Adipose tissue (tissue), 3 donors: ENCODE results near the gene CLIP2. TPM values are rescaled to one million over a fixed set of nuclear protein-coding genes. Genes with fewer than 3 reads are reported as not detected.
"Not testable (repeated sequence)": the region's sequence is repeated elsewhere in the genome, so short reads cannot be mapped to it uniquely, and the experiment has no call there.

Source experiments
- H3K27ac ChIP-seq: one replicate; pipeline ENCODE4 v1.5.1; 2013; ENCODE audit warnings: low read depth, low read length
- WGBS, 3 donors: extraction: QIAGEN DNeasy Blood & Tissue Kit; methylation state at CpG; one replicate each; pipeline ENCODE4 v1.1.7; 2013; 5-methylcytosine and 5-hydroxymethylcytosine counted together
- polyA plus RNA-seq, 3 donors: library from polyadenylated mRNA; stranded (reverse); fragments of 200-250 nt; gene quantifications; one replicate each; pipeline ENCODE4 v1.2.3, GENCODE V29; 2013
- donor health status: healthy with polysubstance abuse.
- donor health status: Bipolar disorder and iron deficiency.
- donor health status: healthy.

The CLIP2 gene
- polyA plus RNA-seq, 3 donors, result 7.5 to 15.6 (median 9.4) TPM

DNA sequence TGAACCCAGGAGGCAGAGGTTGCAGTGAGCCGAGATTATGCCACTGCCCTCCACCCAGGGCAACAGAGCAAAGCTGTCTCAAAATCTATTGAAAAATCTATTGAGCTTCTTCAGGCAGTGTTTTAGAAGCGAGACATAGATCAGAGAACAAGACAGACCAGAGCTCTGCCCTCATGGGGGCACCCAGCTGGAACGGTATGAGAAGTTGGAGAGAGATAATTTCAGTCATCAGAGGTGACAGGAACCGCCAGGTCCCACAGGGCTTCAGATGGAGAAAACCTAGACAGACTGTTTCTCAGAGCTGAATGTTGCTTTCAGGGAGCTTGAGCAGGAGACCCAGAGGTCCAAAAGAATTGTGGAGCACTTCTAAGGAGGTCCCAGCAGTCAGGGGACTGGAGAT lies 150.3 kb downstream of the CLIP2 start:
- no peak overlapping the region for H3K27ac ChIP-seq
- WGBS, 3 donors, result 93 to 97% (median 94%) methylated on average over 4 of the region's 4 CpGs

GRCh38 chr7:74440143-74440542 lies 150.9 kb downstream of the CLIP2 start:
- WGBS, 3 donors, result 95 to 100% (median 96%) methylated on average over 3 of the region's 3 CpGs
- not testable (repeated sequence) for H3K27ac ChIP-seq

DNA sequence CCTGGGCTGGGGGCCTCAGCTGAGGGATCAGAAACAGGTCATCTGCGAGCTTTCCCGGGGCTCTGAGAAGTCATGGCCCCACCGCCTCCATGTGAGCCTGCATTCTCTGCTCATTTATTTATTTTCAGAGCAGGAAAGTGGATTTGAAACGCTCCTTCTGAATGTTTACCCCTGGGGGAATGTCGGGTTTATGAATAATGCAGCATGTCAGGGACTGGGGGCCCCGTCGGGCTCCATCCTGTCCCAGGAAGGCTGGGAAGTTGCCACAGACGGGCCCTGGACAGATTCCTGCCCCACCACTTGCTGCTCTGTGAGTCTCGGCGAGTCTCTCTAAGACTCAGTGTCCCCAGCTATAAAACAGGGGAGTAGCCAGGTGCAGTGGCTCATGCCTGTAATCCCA lies 152.6 kb downstream of the CLIP2 start:
- 67% methylated on average over 10 of the region's 10 CpGs for WGBS, 3 donors
- H3K27ac ChIP-seq, result no peak overlapping the region

GRCh38 chr7:74443543-74444247 lies 154.5 kb downstream of the CLIP2 start:
- H3K27ac ChIP-seq, result no peak overlapping the region
- 50 to 69% (median 66%) methylated on average over 21 of the region's 21 CpGs for WGBS, 3 donors

GRCh38 chr7:74449144-74449543 lies 159.9 kb downstream of the CLIP2 start:
- no peak overlapping the region for H3K27ac ChIP-seq
- 82 to 96% (median 86%) methylated on average over 4 of the region's 4 CpGs for WGBS, 3 donors

DNA sequence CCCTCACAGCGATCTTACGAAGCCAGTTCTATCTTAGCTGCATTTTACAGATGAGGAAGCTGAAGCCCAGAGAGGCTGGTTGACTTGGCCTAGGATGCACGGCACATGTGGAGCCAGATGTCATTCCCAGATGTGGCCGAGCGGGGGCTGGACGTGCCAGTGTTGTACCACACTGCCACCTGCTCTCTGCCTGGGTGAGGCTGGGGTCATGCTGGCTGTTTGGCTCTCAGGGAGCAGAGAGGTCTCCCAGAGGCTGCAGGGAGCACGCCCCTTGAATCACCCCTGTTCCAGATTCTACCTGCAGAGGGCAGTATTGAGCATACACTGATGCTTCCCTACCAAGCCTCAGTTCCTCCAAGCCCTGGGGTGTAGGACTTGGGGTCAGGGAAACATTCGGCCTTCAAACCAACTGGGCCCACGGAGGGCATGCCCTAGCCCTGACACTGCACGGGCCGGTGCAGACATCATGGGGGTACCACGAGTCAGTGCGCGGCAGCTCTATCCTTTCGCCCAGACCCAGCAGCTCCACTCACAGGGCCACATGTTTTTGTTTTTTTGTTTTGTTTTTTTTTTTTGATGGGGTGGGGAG lies 160.7 kb downstream of the CLIP2 start:
- no peak overlapping the region for H3K27ac ChIP-seq
- WGBS, 3 donors, result 61 to 71% (median 69%) methylated on average over 15 of the region's 15 CpGs

DNA sequence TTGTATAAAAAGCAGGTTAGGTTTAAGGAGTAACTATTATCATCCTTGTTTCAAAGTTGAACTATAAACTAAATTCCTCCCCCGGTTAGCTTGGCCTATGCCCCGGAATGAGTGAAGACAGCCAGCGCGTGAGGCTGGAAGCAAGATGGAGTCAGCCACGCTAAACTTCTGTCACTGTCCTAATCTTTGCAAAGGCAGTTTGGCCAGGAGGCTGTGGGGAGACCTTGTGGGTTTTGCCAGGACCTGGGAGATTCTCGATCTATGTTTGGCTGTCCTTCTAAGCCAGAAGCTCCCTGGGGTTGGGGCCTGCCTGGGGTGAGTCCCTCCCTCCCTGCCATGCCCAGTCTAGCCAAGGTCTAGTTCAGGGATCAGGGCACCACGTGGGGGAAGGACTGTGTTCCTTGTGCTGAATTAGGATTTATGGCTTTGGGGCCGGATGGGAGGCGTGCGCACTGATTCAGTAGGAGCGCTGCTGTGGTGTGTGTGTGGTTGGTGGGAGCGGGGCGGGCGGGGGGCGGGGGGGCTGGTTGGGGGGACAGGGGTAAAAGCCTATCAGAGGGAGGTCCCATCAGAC lies 163.6 kb downstream of the CLIP2 start:
- H3K27ac ChIP-seq, result no peak overlapping the region

DNA sequence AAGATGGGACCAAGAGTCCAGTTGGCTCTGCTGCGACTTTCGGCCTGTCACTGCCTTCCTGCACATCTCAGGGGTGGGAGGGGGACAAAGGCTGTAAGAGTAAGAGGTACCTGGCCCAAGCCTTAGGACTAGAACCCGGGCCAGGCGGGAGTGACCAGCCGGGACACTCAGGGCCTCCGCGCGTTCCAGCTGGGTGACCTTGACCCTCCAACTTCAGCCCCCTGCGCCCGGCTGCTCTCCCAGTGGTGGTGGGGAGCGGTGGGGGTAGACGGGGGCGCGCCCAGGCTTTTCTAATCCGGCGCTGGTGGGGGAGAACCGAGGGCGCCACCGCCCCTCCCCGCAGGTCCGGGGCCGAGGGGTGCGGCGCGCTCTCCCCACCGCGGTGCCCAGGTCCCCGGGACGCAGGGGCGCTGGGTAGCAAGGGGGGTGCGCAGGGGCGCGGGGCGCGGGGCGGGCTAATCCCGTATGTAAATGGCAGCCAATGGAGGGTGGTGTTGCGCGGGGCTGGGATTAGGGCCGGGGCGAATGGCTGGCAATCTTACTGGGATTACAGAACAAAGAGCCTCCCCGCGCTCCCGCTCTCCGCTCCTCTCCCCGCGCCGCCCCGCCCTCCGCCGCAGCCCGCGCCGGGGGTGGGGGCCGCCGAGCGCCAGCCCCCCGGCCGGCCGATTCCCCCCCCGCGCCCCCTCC lies 164.3 kb downstream of the CLIP2 start, which contains the start of gene GTF2IRD1:
GTF2IRD1 (plus strand) TSS at position 585 of the 690 bp plus-strand sequence. CDS start 54,175 bp downstream, outside the sequence.
- H3K27ac ChIP-seq, result no peak within 1 kb of the TSS
- 0 to 3% (median 1%) methylated on average over 33 to 54 of the region's 62 CpGs for WGBS, 3 donors

More for the DNA sequence above, 163.6 kb downstream of the CLIP2 start:
- 15 to 42% (median 28%) methylated on average over 15 of the region's 15 CpGs for WGBS, 3 donors

DNA sequence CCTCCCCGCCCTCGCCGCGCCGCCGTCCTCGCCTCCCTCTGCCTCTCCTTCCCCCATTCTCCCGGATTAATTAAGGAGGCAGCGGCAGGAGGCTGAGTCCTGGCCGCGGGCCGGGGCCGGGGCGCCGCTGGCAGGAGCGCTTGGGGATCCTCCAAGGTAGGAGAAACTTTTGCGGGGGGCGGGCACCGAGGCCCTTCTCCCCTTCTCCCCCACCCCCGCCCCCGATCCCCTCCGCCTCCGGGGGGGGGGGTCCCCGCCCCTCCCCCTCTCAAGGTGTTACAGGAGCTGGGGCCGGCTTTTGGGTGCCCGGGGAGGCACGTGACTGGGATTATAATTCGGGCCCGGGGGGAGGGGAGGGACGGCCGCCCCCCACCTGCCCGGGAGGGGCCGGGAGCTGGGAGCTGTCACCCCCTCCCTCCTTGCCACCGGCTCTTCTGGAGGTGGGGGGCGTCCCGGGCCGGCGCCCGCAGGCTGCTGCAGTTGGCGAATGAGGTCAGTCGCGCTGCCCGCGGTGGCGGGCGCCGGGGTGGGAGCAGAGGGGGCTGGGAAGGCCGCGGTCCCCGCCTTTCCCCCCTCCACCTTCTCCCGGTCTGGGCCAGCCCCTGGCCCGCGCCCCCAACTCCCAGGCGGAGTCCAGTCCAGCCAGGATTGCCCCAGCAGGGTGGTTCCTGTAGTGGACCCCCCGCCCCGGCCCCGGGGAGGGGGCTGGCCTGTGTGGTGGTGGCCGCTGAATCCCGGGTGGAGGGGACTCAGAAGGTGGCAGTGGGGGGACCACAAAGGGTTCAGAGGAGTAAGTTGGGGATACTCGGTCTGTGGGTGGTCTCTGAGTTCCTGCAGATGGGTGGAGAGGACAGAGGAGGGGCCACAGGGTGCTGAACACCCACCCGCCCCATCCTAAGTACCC lies 165.1 kb downstream of the CLIP2 start:
- WGBS, 3 donors, result 2 to 10% (median 9%) methylated on average over 28 to 59 of the region's 61 CpGs

GRCh38 chr7:74454925-74455288 lies 165.7 kb downstream of the CLIP2 start:
- WGBS, 3 donors, result 33 to 87% (median 79%) methylated on average over 11 of the region's 11 CpGs
- H3K27ac ChIP-seq, result no peak overlapping the region

More for the DNA sequence above, 165.1 kb downstream of the CLIP2 start:
- no peak overlapping the region for H3K27ac ChIP-seq

DNA sequence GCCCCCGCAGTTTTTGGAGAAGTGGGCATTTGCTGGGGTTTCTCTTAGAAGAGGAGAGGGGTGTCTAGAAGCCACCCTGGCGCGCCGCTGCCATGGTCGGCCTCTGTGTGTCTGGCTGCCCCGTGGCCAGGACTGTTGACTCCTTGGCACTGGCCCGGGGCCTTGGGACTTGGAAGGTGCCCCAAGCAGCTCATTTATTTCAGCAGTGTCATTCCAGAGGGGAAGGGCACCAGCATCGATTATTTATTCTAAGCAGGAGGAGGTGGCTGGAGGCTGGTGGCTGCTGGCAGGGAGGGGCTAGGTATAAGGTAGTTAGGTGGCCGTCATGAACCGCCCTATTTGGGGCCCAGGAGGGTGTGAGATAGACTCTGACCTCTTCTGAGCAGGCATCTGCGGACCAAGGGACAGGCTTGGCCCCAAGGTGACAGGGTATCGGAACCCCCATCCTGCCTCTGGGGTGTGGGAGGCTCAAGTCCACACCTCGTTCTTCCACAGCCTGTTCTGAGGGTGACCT lies 166.1 kb downstream of the CLIP2 start:
- no peak overlapping the region for H3K27ac ChIP-seq
- 20 to 78% (median 69%) methylated on average over 13 of the region's 13 CpGs for WGBS, 3 donors

Other genes starting within 250 kb of the CLIP2 start
- gene LIMK1, start 205.6 kb upstream of the CLIP2 start, polyA plus RNA-seq, result 10 to 100 TPM in 1 of 3 donors, 1 to 10 TPM in 2; 4.5 to 13.2 (median 6.2) TPM
- gene EIF4H, start 115.1 kb upstream of the CLIP2 start, polyA plus RNA-seq, result 100 to 1,000 TPM; 182 to 223 (median 193) TPM
- 10 to 100 TPM in 2 of 3 donors, 1 to 10 TPM in 1; 2.3 to 14.0 (median 12.4) TPM for gene LAT2, start 79.4 kb upstream of the CLIP2 start, polyA plus RNA-seq
- 10 to 100 TPM; 13.6 to 17.8 (median 14.8) TPM for gene RFC2, start 35.0 kb upstream of the CLIP2 start, polyA plus RNA-seq
- gene GTF2IRD1, start 164.5 kb downstream of the CLIP2 start, polyA plus RNA-seq, result 10 to 100 TPM in 1 of 3 donors, 1 to 10 TPM in 2; 4.0 to 10.1 (median 9.1) TPM